Left lung (tissue), 10 donors: Measurements from ENCODE around the gene ANTXR2. TPM values are rescaled to one million over a fixed set of nuclear protein-coding genes. Genes with fewer than 3 reads are reported as not detected.

Experiments used
- ATAC-seq: fragments of 200-7000 bp; cut with Tn5 transposase; one replicate; pipeline ENCODE4 v1.9.1; 2020; ENCODE audit warnings: moderate library complexity
- DNase-seq, 4 donors: peaks; one replicate each; pipeline ENCODE4 v3.0.0-alpha.2; 2013 to 2020
- H3K27ac ChIP-seq, 2 donors: fragments of 200-600 bp; sonication (generic) in 1 of 2; one replicate each; pipeline versions ENCODE4 v1.5.0 to v1.8.0; 2020 to 2021
- H3K27me3 ChIP-seq, 2 donors: fragments of 200-600 bp; sonication (generic) in 1 of 2; one replicate each; pipeline versions ENCODE4 v1.5.0 to v1.8.0; 2020 to 2021
- H3K36me3 ChIP-seq, 2 donors: fragments of 200-600 bp; sonication (generic) in 1 of 2; one replicate each; pipeline versions ENCODE4 v1.5.0 to v1.8.0; 2020 to 2021
- H3K4me1 ChIP-seq, 2 donors: fragments of 200-600 bp; one replicate each; pipeline ENCODE4 v1.8.0; 2021
- H3K4me3 ChIP-seq, 2 donors: fragments of 200-600 bp; sonication (generic) in 1 of 2; one replicate each; pipeline versions ENCODE4 v1.5.0 to v1.8.0; 2020 to 2021; ENCODE audit warnings: mild to moderate bottlenecking in 1 of 2
- H3K9me3 ChIP-seq, 2 donors: fragments of 200-600 bp; sonication (generic) in 1 of 2; one replicate each; pipeline versions ENCODE4 v1.5.0 to v1.8.0; 2020 to 2021
- intact Hi-C, 2 donors: fragments of 100-400 bp; cut with DNase I; formaldehyde crosslinking; loops; one replicate each; pipeline versions ENCODE4 v1.11.2 to v1.14.2; 2022
- polyA plus RNA-seq, 6 donors: library from polyadenylated mRNA; unstranded; fragments of 120-200 nt; gene quantifications; one replicate each; pipeline ENCODE4 v1.2.1, GENCODE V29; 2013; ENCODE audit not compliant: insufficient read length in 6 of 6
- total RNA-seq, 2 donors: library from RNA; stranded (reverse); fragmentation: NEBNext Ultra II Directional; extraction: Animal tissue kit (Norgen Biotek cat#: 25700); gene quantifications; one replicate each; pipeline ENCODE4 v1.2.1, GENCODE V29; 2021
- TF ChIP-seq, protein P1 (sequence below), 2 donors: fragments of 200-600 bp; sonication (generic) in 1 of 2; IDR thresholded peaks; one replicate each; pipeline versions ENCODE4 v1.5.0 to v1.8.0; 2021; ENCODE audit warnings: antibody characterized with exemption in 2 of 2
- donor health status: DM: no; HTN: yes; CAD: no.
- donor health status: DM: no; HTN: no; CAD: no.

Gene ANTXR2
- total and polyA plus RNA-seq, 8 donors = 45.6 to 73.3 (median 66.1) TPM

DNA sequence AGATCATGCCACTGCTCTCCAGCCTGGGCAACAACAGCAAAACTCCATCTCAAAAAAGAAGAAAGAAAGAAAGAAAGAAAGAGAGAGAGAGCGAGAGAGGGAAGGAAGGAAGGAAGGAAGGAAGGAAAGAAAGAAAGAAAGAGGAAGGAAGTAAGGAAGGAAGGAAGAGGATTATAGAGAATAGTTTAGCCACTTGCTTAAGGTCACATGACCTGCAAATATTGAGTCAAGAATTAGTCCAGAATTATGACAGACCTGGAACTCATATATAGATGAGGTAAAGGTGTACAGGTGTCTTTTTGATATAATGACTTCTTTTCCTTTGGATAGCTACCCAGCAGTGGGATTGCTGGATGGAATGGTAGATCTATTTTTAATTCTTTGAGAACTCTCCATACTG lies 25.6 kb upstream of the ANTXR2 start:
- TF ChIP-seq, protein P1, sequence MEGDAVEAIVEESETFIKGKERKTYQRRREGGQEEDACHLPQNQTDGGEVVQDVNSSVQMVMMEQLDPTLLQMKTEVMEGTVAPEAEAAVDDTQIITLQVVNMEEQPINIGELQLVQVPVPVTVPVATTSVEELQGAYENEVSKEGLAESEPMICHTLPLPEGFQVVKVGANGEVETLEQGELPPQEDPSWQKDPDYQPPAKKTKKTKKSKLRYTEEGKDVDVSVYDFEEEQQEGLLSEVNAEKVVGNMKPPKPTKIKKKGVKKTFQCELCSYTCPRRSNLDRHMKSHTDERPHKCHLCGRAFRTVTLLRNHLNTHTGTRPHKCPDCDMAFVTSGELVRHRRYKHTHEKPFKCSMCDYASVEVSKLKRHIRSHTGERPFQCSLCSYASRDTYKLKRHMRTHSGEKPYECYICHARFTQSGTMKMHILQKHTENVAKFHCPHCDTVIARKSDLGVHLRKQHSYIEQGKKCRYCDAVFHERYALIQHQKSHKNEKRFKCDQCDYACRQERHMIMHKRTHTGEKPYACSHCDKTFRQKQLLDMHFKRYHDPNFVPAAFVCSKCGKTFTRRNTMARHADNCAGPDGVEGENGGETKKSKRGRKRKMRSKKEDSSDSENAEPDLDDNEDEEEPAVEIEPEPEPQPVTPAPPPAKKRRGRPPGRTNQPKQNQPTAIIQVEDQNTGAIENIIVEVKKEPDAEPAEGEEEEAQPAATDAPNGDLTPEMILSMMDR (IDR thresholded peaks at IDR 0.05) = no peak
- intact Hi-C loops = no loop called here

DNA sequence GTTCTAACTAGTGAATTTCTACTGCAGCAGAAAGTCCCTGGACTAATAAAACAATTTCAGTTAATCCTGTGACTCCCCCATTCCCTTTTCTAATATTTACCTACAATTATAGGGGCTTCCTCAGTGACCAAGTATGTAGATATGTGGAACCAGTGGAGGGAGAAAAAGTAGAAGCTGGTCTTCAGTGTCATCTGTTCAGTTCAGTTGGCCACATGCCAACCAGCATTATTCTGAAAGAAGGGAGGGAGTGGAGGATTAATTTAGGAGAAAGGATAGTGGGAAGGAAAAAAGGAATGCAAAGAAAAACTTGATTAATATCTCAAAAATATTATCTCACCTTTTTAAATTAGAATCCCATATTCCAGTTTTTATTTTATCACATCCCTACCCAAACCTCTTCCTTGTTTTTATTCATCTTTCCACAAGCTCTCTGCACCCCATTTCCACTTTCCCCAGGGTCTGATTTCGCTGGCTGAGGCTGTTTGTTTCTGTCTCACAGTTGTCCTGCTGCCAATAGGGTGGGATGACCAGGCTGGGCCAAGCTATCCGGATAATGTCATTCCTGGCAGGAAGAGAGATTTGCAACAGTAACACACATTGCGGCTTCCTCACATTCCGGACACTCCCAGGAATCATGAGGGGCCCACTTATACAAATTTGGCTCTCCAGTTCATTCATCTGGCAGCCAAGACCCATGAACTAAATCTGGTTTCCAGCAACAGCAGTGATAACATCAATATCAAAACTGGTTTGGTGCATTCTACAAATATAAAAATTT lies 24.6 kb upstream of the ANTXR2 start:
- Histone ChIP-seq H3K9me3 (no peaks in the 10 kb centered on the region), H3K4me1 (peaks cover 0 to 12% of the 10 kb centered on the region in 2 donors), H3K4me3 (no peak overlapping the region), H3K27ac (no peak overlapping the region), H3K27me3 (no peaks in the 10 kb centered on the region), H3K36me3 (no peaks in the 10 kb centered on the region)
- intact Hi-C loops = no loop called here
- TF ChIP-seq, protein P1 (IDR thresholded peaks at IDR 0.05) = no peak
- DNase-seq (peak in 1 of 4 donors; percentile 26), ATAC-seq (no peak)

More for the DNA sequence above, 25.6 kb upstream of the ANTXR2 start:
- Histone ChIP-seq H3K4me1 (peaks cover 0 to 12% of the 10 kb centered on the region in 2 donors), H3K4me3 (no peak overlapping the region), H3K9me3 (no peaks in the 10 kb centered on the region), H3K27me3 (no peaks in the 10 kb centered on the region), H3K36me3 (no peaks in the 10 kb centered on the region), H3K27ac (no peak overlapping the region)
- ATAC-seq (no peak), DNase-seq (no peak)

DNA sequence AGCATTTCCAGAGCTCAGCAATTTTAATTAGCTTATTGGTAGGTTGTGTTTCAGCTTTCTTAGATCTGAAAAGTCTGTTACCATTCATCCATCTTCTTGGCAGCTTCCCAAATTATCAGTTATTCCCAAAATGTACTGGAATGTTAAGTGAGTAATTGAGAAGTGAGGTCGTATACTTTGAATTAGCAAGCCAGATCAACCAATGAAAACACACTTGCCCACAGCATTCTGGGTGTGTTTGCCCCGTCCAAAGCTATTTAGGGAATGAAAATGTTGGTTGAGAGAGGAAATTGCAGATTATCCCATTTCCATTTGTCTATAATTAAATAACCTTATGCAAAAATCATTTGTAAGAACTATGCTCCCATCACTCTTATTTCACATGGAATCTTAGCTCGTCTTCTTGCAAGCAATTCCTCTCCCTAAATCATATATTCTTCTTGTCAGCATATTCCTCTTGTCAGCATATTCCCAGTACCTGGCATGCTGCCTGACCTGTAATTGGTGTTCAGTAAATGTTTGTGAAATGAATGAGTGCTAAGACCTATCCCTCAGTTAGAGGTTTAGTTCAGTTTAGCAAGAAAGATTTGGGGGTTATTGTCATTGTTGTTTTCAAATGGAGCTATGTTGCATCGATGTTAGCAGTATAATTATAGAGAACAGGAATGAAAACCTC lies 23.3 kb upstream of the ANTXR2 start:
- no peak overlapping the region for H3K27ac ChIP-seq
- H3K4me1 ChIP-seq = peaks cover 0 to 11% of the 10 kb centered on the region in 2 donors
- TF ChIP-seq, protein P1 (IDR thresholded peaks at IDR 0.05) = no peak
- no peaks in the 10 kb centered on the region for H3K27me3 ChIP-seq
- intact Hi-C loops = no loop called here
- H3K9me3 ChIP-seq = no peaks in the 10 kb centered on the region
- DNase-seq (no peak), ATAC-seq (no peak)
- H3K4me3 ChIP-seq = no peak overlapping the region
- no peaks in the 10 kb centered on the region for H3K36me3 ChIP-seq

DNA sequence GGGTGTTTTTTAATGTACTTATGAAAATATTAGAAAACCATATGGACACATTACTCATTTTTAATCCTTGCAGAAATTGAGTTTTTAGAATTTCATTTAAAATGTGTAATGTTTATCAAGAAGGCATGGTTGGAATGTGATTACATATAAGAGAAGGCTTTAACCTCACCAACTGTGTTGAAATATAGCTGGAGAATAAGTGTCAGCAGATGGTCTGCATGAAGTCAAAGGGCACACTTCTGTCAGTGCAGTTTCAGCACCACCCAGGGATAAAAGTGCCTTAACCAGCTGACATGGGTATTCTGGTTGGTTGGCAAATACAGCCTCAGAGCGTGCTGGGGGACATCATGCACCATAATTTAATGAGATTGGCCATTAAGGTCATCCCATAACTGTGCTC lies 21.2 kb upstream of the ANTXR2 start:
- no peak overlapping the region for H3K27ac ChIP-seq
- H3K9me3 ChIP-seq = no peaks in the 10 kb centered on the region
- TF ChIP-seq, protein P1 (IDR thresholded peaks at IDR 0.05) = no peak
- H3K4me1 ChIP-seq = no peaks in the 10 kb centered on the region
- H3K36me3 ChIP-seq = no peaks in the 10 kb centered on the region
- DNase-seq = no peak
- intact Hi-C loops = no loop called here
- no peaks in the 10 kb centered on the region for H3K27me3 ChIP-seq
- no peak for ATAC-seq
- no peak overlapping the region for H3K4me3 ChIP-seq

DNA sequence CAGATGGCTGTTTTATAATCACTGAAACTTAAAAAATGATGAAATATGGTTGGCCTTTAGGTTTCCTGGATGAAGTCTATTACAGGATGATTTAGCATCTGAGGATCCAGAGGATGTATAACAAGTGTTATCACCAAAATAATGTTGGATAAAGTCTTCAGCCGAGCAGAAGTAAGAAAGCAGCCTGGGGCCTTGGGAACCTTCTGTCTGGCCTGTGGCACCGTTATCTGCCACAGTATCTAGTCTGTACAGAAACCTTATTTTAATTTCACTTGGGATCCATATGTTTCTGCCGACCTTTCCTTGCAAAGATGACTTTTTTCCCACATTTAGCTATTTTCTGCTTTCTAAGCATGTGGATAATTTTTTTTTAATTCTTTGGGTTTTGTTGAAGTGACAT lies 20.5 kb upstream of the ANTXR2 start:
- Histone ChIP-seq H3K27ac (no peak overlapping the region), H3K27me3 (no peaks in the 10 kb centered on the region), H3K4me1 (no peaks in the 10 kb centered on the region), H3K4me3 (no peak overlapping the region), H3K36me3 (no peaks in the 10 kb centered on the region), H3K9me3 (no peaks in the 10 kb centered on the region)
- no peak for ATAC-seq
- DNase-seq = no peak
- TF ChIP-seq, protein P1 (IDR thresholded peaks at IDR 0.05) = no peak
- intact Hi-C loops = no loop called here
